ENCODE results near the gene GLRX5.

GLRX5 gene

DNA sequence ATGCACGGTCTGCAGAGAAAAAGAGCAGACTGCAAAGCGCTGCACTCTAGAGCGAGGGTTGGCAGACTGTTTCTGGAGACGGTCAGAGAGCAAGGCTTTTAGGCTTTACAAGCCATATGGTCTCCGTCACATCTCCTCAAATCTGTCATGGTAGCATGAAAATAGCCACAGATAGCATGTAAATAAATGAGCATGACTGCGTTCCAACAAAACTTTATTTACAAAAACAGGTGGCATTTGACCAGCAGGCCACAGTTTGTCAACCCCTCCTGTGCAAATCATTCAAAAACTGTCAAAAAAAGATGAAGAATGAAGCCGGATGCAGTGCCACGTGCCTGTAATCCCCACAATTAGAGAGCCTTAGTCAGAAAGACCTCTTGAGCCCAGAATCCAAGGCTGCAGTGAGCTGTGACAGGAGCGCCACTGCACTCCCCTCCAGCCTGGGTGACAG lies 37.3 kb upstream of the GLRX5 start:
- H3K36me3 ChIP-seq (ENCODE audit: insufficient read depth, low read length), result no peaks in the 10 kb centered on the region
- ATAC-seq (ENCODE audit: insufficient read depth, low read depth), result no peak
- H3K9ac ChIP-seq (ENCODE audit: low read depth, low read length), result no peak overlapping the region
- H3K79me2 ChIP-seq (ENCODE audit: insufficient read depth, low read length), result no peaks in the 10 kb centered on the region
- H3K27me3 ChIP-seq (ENCODE audit: insufficient read depth, low read length, poor library complexity), result peaks cover 7% of the 10 kb centered on the region
- TF ChIP-seq EZH2 (IDR thresholded peaks at IDR 0.05; ENCODE audit: borderline replicate concordance, low read depth, low read length, severe bottlenecking), result no peak
- TF ChIP-seq, protein P1, sequence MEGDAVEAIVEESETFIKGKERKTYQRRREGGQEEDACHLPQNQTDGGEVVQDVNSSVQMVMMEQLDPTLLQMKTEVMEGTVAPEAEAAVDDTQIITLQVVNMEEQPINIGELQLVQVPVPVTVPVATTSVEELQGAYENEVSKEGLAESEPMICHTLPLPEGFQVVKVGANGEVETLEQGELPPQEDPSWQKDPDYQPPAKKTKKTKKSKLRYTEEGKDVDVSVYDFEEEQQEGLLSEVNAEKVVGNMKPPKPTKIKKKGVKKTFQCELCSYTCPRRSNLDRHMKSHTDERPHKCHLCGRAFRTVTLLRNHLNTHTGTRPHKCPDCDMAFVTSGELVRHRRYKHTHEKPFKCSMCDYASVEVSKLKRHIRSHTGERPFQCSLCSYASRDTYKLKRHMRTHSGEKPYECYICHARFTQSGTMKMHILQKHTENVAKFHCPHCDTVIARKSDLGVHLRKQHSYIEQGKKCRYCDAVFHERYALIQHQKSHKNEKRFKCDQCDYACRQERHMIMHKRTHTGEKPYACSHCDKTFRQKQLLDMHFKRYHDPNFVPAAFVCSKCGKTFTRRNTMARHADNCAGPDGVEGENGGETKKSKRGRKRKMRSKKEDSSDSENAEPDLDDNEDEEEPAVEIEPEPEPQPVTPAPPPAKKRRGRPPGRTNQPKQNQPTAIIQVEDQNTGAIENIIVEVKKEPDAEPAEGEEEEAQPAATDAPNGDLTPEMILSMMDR (IDR thresholded peaks at IDR 0.05; ENCODE audit: borderline replicate concordance, extremely low read depth, low read length, poor library complexity, severe bottlenecking), result no peak
- no peaks in the 10 kb centered on the region for H4K20me1 ChIP-seq (ENCODE audit: insufficient read depth, low read length)
- DNase-seq, result no peak
- H2AFZ ChIP-seq (ENCODE audit: low read depth, low read length), result no peak overlapping the region
- H3K9me3 ChIP-seq (ENCODE audit: insufficient read depth, low read length, severe bottlenecking), result no peaks in the 10 kb centered on the region
- no peak overlapping the region for H3K27ac ChIP-seq (ENCODE audit: low read length)
- H3K4me3 ChIP-seq (ENCODE audit: low read depth in 1 of 2, low read length in 2 of 2), result no peak overlapping the region
- no peaks in the 10 kb centered on the region for H3K4me1 ChIP-seq (ENCODE audit: insufficient read depth, low read length)
- H3K4me2 ChIP-seq (ENCODE audit: insufficient read depth, low read length), result no peak overlapping the region

DNA sequence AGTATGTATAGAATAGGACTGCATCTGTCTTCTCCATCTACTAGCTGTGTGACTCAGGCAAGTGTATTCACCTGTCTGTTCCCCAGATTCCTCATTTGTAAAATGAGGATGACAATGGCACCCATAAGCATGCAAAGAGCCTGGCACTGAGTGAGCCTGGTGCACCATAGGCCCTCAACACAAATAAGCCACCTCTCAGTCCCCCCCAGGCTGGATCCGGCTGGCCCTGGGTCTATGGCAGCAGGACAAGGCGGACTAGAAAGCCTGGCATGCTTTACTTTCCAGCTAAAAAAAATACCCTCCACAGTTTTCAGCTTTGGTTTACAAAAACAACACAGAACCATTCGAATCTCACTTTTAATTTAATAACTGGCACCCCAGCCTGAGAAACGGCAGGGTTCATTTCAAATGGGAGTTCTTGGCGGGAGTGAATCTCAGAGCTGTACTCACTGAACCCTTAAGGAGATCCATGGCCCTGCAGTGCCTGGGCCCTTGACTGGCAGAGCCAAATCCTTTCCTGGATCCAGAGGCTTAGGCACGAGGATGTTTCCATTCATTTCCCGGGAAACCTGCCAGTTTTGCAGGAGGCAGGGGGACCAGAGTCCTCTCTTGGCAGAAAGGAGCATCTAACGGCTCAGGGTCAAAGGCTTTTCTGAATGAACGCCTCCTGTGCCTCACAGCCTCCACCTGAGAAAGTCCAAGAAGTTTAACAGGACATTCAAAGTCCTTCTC lies 36.1 kb upstream of the GLRX5 start:
- Histone ChIP-seq H3K4me2 (ENCODE audit: insufficient read depth, low read length) (no peak overlapping the region), H2AFZ (ENCODE audit: low read depth, low read length) (no peak overlapping the region), H3K9ac (ENCODE audit: low read depth, low read length) (no peak overlapping the region), H3K9me3 (ENCODE audit: insufficient read depth, low read length, severe bottlenecking) (no peaks in the 10 kb centered on the region), H3K27ac (ENCODE audit: low read length) (no peak overlapping the region), H4K20me1 (ENCODE audit: insufficient read depth, low read length) (no peaks in the 10 kb centered on the region), H3K79me2 (ENCODE audit: insufficient read depth, low read length) (no peaks in the 10 kb centered on the region), H3K36me3 (ENCODE audit: insufficient read depth, low read length) (no peaks in the 10 kb centered on the region), H3K4me1 (ENCODE audit: insufficient read depth, low read length) (no peaks in the 10 kb centered on the region), H3K27me3 (ENCODE audit: insufficient read depth, low read length, poor library complexity) (peaks cover 7% of the 10 kb centered on the region), H3K4me3 (ENCODE audit: low read depth in 1 of 2, low read length in 2 of 2) (no peak overlapping the region)
- ATAC-seq (ENCODE audit: insufficient read depth, low read depth) (no peak), DNase-seq (no peak)
- TF ChIP-seq, protein P1 (IDR thresholded peaks at IDR 0.05; ENCODE audit: borderline replicate concordance, extremely low read depth, low read length, poor library complexity, severe bottlenecking), result no peak
- TF ChIP-seq EZH2 (IDR thresholded peaks at IDR 0.05; ENCODE audit: borderline replicate concordance, low read depth, low read length, severe bottlenecking), result no peak

DNA sequence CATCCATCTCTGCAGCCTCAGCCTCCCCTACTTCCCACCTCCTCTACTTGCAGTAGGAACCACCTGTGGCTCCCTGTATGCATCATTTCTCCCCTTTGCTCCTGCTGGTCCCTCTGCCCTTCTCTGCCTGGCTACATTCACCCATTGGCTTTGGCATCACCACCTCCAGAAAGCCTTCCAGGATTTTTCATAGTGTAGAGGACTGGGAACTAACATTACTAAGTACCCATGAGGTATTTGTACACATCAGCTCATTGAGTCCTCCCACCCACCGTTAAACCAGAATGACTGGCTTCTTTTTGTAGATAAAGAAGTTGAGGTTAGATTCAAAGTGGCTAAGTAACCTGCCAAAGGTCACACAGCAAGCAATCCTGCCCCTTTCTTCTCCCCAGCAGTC lies 35.5 kb upstream of the GLRX5 start:
- Histone ChIP-seq H3K4me3 (ENCODE audit: low read depth in 1 of 2, low read length in 2 of 2) (no peak overlapping the region), H3K27me3 (ENCODE audit: insufficient read depth, low read length, poor library complexity) (peaks cover 7% of the 10 kb centered on the region), H3K36me3 (ENCODE audit: insufficient read depth, low read length) (no peaks in the 10 kb centered on the region), H3K9ac (ENCODE audit: low read depth, low read length) (no peak overlapping the region), H3K4me1 (ENCODE audit: insufficient read depth, low read length) (no peaks in the 10 kb centered on the region), H4K20me1 (ENCODE audit: insufficient read depth, low read length) (no peaks in the 10 kb centered on the region), H3K27ac (ENCODE audit: low read length) (no peak overlapping the region), H3K4me2 (ENCODE audit: insufficient read depth, low read length) (no peak overlapping the region), H3K79me2 (ENCODE audit: insufficient read depth, low read length) (no peaks in the 10 kb centered on the region), H2AFZ (ENCODE audit: low read depth, low read length) (no peak overlapping the region), H3K9me3 (ENCODE audit: insufficient read depth, low read length, severe bottlenecking) (no peaks in the 10 kb centered on the region)
- TF ChIP-seq EZH2 (IDR thresholded peaks at IDR 0.05; ENCODE audit: borderline replicate concordance, low read depth, low read length, severe bottlenecking), result no peak
- TF ChIP-seq, protein P1 (IDR thresholded peaks at IDR 0.05; ENCODE audit: borderline replicate concordance, extremely low read depth, low read length, poor library complexity, severe bottlenecking), result no peak
- ATAC-seq (ENCODE audit: insufficient read depth, low read depth) (no peak), DNase-seq (no peak)
